Dendritic cell treated with granulocyte-macrophage colony-stimulating factor and Interleukin-4, amounts not matched to agents 40 ng/mL and 50 ng/mL, for 4 days (primary cell): ENCODE data around the gene TMED1.
"Not testable (repeated sequence)": the region's sequence is repeated elsewhere in the genome, so short reads cannot be mapped to it uniquely, and the experiment has no call there.

Experiments
- H3K27ac Mint-ChIP-seq: one replicate; pipeline ENCODE4 v1.8.0; 2022; ENCODE audit warnings: mild to moderate bottlenecking, mixed read lengths
- H3K27me3 Mint-ChIP-seq: one replicate; pipeline ENCODE4 v1.8.0; 2022; ENCODE audit warnings: mild to moderate bottlenecking, mixed read lengths
- H3K36me3 Mint-ChIP-seq: one replicate; pipeline ENCODE4 v1.8.0; 2022; ENCODE audit warnings: low read depth, mixed read lengths
- H3K4me1 Mint-ChIP-seq: one replicate; pipeline ENCODE4 v1.8.0; 2022; ENCODE audit warnings: low read depth, mixed read lengths
- H3K4me3 Mint-ChIP-seq: one replicate; pipeline ENCODE4 v1.8.0; 2022; ENCODE audit warnings: mild to moderate bottlenecking, moderate library complexity, mixed read lengths
- H3K9me3 Mint-ChIP-seq: one replicate; pipeline ENCODE4 v1.8.0; 2022; ENCODE audit warnings: mixed read lengths
- intact Hi-C: fragments of 100-400 bp; cut with micrococcal nuclease; formaldehyde crosslinking; loops from one replicate; pipeline ENCODE4 v1.15.0; 2022

TMED1 gene

DNA sequence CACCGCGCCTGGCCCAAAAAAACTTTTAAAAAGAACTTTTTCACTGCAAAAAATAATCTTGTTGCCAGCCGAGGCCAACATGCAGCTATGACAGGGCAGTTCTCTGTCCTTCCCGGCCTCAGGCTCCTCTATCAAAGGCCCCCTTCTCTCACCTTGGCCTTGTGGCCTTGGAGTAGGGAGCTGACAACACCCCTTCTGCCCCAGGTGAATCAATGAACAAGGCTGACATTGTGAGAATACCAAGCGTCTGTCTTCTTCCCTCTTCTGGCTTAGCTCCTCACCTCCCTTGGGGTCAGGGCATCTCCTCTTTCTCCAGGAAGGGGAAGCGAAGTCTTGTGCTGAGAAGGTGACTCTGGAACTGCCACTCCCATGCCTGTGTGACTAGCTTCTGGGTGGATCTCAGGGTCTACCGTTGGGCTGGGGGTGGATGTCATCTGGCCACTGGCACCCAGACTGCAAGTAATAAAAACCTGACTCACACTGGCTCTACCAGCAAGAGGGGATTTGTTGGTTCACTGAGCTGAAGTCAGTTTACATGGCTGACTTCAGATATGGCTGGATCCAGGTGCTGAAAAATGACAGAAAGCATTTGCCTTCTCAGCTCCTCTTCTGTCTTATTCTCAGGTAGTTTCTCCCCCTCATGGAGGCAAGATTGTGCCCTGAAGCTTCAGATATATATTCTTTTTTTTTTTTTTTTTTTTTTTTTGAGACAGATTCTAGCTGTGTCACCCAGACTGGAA, 18.5 kb upstream of the TMED1 start:
- H3K27ac Mint-ChIP-seq: no peak overlapping the region
- no peaks in the 10 kb centered on the region for H3K9me3 Mint-ChIP-seq
- peaks cover 39% of the 10 kb centered on the region for H3K4me1 Mint-ChIP-seq
- intact Hi-C loops: no loop called here
- no peaks in the 10 kb centered on the region for H3K27me3 Mint-ChIP-seq
- peaks cover 37% of the 10 kb centered on the region for H3K36me3 Mint-ChIP-seq
- no peak overlapping the region for H3K4me3 Mint-ChIP-seq

DNA sequence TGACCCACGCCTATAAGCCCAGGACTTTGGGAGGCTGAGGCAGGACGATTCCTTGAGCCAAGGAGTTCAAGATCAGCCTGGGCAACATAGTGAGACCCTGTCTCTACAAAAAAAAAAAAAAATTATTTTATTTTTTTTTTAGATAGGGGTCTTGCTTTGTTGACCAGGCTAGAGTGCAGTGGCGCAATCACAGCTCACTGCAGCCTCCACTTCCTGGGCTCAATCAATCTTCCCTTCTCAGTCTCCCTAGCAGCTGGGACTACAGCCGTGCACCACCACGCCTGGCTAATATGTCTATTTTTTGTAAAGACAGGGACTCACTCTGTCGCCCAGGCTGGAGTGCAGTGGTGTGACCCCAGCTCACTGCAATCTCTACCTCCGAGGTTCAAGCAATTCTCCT, 16.9 kb upstream of the TMED1 start:
- H3K27ac Mint-ChIP-seq: no peak overlapping the region
- no peaks in the 10 kb centered on the region for H3K9me3 Mint-ChIP-seq
- peaks cover 49% of the 10 kb centered on the region for H3K4me1 Mint-ChIP-seq
- intact Hi-C loops: no loop called here
- H3K36me3 Mint-ChIP-seq: peaks cover 29% of the 10 kb centered on the region
- no peaks in the 10 kb centered on the region for H3K27me3 Mint-ChIP-seq
- no peak overlapping the region for H3K4me3 Mint-ChIP-seq

DNA sequence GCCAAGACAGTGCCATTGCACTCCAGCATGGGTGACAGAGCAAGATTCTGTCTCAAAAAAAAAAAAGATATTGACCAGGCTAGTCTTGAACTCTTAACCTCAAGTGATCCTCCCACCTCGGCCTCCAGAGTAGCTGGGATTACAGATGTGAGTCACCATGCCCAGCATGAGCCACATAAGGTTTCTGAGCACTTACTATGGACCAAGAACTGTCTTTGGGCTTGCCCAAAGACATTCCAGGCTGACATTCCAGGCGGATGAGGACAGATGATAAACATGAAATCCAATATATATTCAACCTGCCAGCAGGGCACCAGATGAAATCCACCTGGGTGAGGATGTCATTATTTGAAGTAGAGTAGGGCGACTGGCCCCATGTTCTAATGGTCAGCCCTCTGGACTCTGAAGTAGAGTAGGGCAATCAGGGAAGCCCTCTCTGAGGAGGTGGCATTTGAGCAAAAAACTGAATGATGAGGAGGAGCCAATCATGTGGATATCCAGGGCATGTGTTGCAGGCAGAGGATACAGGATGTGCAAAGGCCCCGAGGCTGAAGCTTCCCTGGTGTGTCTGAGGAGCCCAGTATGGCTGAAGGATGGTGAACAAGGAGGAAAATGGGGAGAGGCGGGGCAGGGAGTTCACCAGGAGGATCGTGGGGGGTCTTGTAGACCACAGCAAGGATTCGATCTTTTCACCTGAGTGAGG, 16.2 kb upstream of the TMED1 start:
- no peak overlapping the region for H3K4me3 Mint-ChIP-seq
- H3K27me3 Mint-ChIP-seq: no peaks in the 10 kb centered on the region
- H3K4me1 Mint-ChIP-seq: peaks cover 55% of the 10 kb centered on the region
- H3K27ac Mint-ChIP-seq: no peak overlapping the region
- intact Hi-C loops: no loop called here
- H3K9me3 Mint-ChIP-seq: no peaks in the 10 kb centered on the region
- peaks cover 22% of the 10 kb centered on the region for H3K36me3 Mint-ChIP-seq

DNA sequence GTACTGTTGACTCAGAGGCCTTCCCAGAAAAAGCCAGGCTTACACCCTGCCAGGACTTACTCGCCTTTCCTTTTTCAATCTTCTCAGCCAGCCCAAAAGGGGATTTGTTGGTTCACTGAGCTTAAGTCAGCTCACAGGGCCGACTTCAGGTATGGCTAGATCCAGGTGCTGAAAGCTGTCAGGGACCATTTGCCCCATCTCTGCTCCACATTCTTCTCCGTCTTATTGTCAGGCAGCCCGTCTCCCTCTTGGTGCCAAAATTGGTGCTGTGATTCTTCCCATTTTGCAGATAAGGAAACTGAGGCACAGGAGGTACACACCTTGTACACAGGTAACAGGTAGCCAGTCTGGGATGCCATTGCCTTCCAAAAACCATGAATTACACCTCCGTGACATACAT, 14.6 kb upstream of the TMED1 start:
- intact Hi-C loops: no loop called here
- peaks cover 27% of the 10 kb centered on the region for H3K36me3 Mint-ChIP-seq
- no peaks in the 10 kb centered on the region for H3K27me3 Mint-ChIP-seq
- peaks cover 49% of the 10 kb centered on the region for H3K4me1 Mint-ChIP-seq
- H3K9me3 Mint-ChIP-seq: no peaks in the 10 kb centered on the region
- no peak overlapping the region for H3K4me3 Mint-ChIP-seq
- H3K27ac Mint-ChIP-seq: no peak overlapping the region

DNA sequence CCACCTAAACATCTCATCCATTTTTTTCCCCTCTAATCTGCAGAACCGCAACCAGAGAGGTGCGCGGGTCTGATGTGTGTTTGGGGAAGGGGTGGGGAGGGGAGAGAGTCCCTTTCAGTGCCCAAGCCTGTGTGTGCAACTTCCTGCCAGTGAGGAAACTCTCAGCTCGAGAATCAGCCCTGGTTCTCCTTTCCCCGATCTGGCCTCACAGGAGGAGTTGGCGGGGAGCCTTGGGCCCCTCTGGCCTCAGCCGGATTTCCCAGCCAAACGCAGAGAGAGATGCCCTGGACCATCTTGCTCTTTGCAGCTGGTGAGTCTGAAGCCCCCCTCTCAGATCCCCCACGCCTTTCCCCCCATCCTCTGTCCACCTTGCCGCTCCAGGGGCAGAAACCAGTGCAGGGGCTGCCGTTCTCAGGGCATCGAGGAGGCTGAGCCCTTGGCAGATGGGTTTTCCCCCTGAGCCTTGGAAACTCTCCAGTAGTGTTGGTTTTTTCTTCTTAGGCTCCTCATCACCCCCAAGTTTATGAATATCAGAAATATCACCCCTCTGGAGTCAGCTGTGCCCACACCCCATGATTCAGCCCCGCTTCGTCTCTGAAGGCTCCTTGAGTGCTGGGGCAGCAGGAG, 12.3 kb upstream of the TMED1 start, which contains the start of gene C19orf38:
C19orf38 (plus strand) TSS at position 186 of the 627 bp plus-strand sequence; CDS start at position 280, 94 bp downstream.
- Mint-ChIP-seq H3K4me1 (peaks cover 43% of the 10 kb centered on the region), H3K36me3 (peaks cover 27% of the 10 kb centered on the region), H3K9me3 (no peaks in the 10 kb centered on the region), H3K4me3 (peak within 1 kb of the TSS; percentile 78), H3K27me3 (no peaks in the 10 kb centered on the region), H3K27ac (peak within 1 kb of the TSS; percentile 87)
- intact Hi-C loops: no loop called here

DNA sequence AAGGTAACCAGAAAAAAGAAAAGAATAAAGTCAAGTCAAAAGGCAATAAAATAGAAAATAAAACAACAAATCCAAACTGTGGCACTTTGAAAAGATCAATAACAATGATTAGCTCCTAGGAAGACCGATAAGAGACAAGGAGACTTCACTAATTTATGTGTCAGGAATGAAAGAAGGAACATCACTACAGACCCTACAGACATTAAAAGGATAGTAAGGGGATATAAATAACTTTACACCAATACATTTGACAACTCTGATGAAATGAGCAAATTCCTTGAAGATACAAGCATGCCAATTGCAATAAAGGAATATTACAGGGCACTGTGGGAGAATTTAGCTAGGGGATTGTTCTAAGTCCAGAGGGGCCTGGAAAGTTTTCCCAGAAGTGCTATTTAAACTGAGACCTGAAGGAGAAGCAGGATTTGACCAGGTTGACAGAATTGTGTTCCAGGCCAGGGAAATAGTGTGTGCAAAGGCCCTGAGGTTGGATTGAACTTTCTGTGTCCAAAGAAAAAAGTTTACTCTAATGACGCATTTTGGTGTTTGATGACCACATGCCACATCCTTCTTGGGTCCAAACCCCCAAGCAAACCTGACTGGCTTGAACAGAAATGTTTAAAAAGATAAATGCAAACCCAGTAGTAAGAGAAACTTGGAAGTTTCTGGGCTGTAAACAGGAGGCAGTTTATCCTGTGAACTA, 10.6 kb upstream of the TMED1 start:
- Mint-ChIP-seq H3K9me3 (no peaks in the 10 kb centered on the region), H3K27me3 (no peaks in the 10 kb centered on the region), H3K27ac (no peak overlapping the region), H3K4me1 (peaks cover 35% of the 10 kb centered on the region), H3K36me3 (peaks cover 17% of the 10 kb centered on the region), H3K4me3 (no peak overlapping the region)
- intact Hi-C loops: no loop called here

DNA sequence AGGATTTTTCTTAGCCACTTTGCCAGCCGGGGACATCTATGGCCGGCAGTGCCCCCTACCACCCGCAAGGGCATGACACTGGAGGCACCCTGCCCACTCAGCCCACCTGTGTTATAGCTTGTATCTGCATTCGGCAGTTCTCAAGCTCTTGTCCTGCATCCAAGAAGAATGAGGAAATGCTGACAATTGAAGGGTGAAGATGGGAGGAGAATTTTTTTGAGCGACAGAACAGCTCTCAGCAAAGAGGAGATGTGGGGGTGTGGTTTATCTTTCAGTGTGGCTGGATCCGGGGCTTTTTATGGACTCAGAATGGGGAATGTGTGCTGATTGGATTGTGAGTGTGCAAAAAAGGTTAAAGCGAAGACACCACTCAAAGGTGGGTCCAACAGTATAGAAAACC, 6.8 kb upstream of the TMED1 start:
- H3K27ac Mint-ChIP-seq: no peak overlapping the region
- peaks cover 4% of the 10 kb centered on the region for H3K4me1 Mint-ChIP-seq
- no peaks in the 10 kb centered on the region for H3K27me3 Mint-ChIP-seq
- no peaks in the 10 kb centered on the region for H3K9me3 Mint-ChIP-seq
- intact Hi-C loops: no loop called here
- H3K36me3 Mint-ChIP-seq: peaks cover 5% of the 10 kb centered on the region
- H3K4me3 Mint-ChIP-seq: no peak overlapping the region

DNA sequence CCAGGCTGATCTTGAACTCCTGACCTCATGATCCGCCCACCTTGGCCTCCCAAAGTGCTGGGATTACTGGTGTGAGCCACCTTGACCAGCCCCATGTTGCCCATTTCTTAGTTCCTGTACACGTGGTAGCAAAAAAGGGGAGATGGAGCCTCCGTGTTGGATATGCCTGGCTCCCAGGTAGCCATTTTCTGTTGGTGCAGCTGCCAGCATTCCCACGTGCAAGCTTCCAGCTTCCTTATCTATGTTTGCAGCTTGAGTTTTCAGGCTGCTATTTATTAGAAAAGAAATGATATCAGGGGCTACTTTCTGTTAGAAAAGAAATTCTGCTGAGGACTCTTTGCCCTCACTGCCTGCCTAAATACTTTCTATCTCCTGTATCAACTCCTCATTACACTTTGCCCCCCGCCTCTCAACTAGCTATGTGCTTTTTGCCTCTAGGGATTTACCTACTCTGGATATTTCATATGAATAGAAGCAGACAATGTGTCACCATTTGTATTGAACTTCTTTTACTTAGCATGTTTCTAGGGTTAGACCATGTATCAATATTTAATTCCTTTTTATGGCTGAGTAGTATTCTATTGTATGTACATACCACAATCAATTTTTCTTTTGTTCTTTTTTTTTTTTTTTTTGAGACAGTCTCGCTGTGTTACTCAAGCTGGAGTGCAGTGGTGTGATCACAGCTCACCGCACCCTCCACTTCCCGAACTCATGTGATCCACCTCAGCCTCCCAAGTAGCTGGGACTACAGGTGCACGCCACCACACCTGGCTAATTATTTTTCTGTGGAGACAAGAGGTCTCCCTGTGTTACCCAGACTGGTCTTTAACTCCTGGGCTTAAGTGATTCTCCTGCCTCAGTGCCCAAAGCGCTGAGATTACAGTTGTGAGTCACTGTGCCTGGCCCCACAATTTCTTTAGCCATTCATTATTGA, 3.4 kb upstream of the TMED1 start:
- intact Hi-C loops: loop anchor here (10.0 kb wide), 1 partner anchor 125 kb away; the partner anchor contains the start of gene DNM2
- Mint-ChIP-seq H3K27ac (no peak overlapping the region), H3K4me1 (peaks cover 26% of the 10 kb centered on the region), H3K9me3 (peaks cover 6% of the 10 kb centered on the region), H3K4me3 (no peak overlapping the region), H3K27me3 (no peaks in the 10 kb centered on the region), H3K36me3 (peaks cover 23% of the 10 kb centered on the region)

DNA sequence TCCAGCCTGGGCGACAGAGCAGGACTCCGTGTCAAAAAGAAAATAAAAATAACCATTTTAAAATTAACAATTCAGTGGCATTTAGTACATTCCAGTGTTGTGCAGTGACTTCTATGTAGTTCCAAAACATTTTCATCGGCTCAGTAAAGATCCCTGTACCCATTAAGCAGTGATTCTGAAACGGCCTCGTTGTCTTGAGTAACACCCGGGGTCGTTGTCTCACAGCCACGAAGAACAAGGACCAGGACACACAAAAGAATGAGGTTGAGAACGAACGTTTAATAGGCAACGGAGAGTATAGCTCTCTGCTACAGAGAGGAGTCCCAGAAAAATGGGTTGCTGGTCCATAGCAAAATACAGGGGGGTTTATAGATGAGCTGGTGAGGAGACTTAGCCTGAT, 2.4 kb upstream of the TMED1 start:
- intact Hi-C loops: loop anchor here (10.0 kb wide), 1 partner anchor 124 kb away; the partner anchor contains the start of gene DNM2
- H3K4me3 Mint-ChIP-seq: no peak overlapping the region
- H3K27ac Mint-ChIP-seq: no peak overlapping the region

DNA sequence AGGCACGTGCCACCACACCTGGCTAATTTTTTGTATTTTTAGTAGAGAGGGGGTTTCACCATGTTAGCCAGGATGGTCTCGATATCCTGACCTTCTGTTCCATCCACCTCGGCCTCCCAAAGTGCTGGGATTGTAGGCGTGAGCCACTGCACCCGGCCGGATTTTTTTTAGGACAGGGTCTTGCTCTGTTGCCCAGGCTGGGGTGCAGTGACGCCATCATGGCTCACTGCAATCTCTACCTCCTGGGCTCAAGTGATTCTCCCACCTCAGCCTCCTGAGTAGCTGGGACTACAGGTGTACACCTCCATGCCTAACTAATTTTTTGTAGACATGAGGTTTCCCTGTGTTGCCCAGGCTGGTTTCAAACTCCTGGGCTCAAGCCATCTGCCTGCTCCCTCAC, 1.6 kb upstream of the TMED1 start:
- not testable (repeated sequence) for H3K27ac Mint-ChIP-seq, H3K9me3 Mint-ChIP-seq, H3K4me3 Mint-ChIP-seq, H3K27me3 Mint-ChIP-seq
- H3K4me1 Mint-ChIP-seq: peaks cover 26% of the 10 kb centered on the region
- intact Hi-C loops: loop anchor here (10.0 kb wide), 1 partner anchor 123 kb away; the partner anchor contains the start of gene DNM2
- H3K36me3 Mint-ChIP-seq: peaks cover 40% of the 10 kb centered on the region

More for the DNA sequence above, 2.4 kb upstream of the TMED1 start:
- H3K9me3 Mint-ChIP-seq: peaks cover 6% of the 10 kb centered on the region
- H3K27me3 Mint-ChIP-seq: no peaks in the 10 kb centered on the region
- H3K4me1 Mint-ChIP-seq: peaks cover 26% of the 10 kb centered on the region
- H3K36me3 Mint-ChIP-seq: peaks cover 33% of the 10 kb centered on the region

DNA sequence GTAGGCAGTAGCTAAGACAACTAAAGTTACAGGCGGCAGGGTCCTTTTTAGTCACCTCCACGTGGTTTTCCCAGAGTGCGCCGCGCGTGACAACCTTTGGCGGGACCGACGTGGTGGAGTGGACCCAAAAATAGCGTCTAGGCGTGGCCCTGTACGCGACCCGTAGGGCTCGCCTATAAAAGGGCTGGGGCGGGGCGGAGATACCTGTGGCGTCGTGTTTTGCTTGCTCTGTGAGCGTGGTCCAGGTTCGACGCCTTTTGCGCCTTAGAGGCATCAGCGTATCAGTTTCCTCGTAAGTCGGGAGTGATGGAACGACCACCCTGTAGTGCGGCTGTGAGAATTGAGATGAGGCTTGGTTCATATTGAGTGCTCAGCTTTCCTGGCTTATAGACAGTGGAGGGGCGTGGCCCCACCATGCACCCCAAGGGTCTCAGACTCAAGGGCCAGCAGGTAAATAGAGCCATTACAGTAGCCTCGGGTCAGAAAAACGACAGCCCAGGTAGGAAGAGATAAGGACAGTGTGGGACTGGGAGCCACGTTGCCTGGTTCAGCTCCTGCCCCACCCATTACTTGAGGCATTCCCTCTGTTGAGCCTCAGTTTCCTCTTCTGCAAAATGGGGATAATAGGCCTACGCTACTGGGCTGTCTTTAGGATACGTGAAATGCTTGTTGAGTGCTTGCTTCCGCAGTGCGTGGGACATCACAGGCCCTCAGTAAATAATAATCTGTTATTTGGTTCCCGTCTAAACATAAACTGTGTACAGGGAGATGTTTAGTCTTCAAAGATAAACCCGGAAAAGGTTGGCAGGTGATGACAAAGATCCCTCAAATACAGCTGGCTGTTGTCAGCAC, 693 bp upstream of the TMED1 start:
- H3K4me3 Mint-ChIP-seq: peak overlapping the region; percentile 97
- peaks cover 50% of the 10 kb centered on the region for H3K36me3 Mint-ChIP-seq

DNA sequence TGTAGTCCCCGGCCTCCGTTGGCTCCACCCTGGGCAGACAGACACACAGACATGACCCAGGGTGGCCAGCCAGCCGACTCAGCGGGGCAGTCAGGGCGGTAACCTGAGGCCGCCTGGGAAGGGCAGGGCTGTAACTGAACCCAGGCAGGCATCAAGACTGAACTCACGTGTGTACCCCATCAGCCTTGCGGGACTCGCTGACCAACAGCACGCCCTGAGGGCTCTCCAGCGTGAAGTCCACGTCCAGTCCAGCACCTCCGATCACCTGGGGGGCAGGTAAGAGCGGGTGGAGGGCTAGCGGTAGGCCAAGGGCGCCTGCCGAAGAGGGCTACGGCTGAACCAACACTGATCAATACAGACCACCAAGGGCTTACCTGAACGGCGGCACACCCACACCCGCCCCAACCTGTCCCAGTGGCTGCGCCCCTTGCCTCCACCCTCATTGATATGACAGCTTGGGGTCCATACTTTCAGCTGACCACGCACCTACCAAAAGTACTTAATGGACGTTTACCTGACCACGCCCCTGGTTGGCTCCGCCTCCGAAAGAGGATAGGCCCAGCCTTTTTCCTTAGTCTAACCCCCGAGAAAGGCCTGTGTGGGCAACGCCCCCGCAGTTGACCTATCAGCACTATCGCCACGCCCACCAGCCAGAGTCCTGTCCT, 791 bp downstream of the TMED1 start:
- Mint-ChIP-seq H3K27me3 (no peaks in the 10 kb centered on the region), H3K4me1 (peaks cover 34% of the 10 kb centered on the region), H3K4me3 (peak overlapping the region; percentile 97), H3K9me3 (peaks cover 6% of the 10 kb centered on the region), H3K36me3 (peaks cover 65% of the 10 kb centered on the region), H3K27ac (peak overlapping the region; percentile 100)
- intact Hi-C loops: loop anchor here (10.0 kb wide), 1 partner anchor 120 kb away; the partner anchor contains the start of gene DNM2

More for the DNA sequence above, 693 bp upstream of the TMED1 start:
- H3K27ac Mint-ChIP-seq: peak overlapping the region; percentile 100
- peaks cover 31% of the 10 kb centered on the region for H3K4me1 Mint-ChIP-seq
- intact Hi-C loops: loop anchor here (10.0 kb wide), 1 partner anchor 122 kb away; the partner anchor contains the start of gene DNM2
- H3K27me3 Mint-ChIP-seq: no peaks in the 10 kb centered on the region
- H3K9me3 Mint-ChIP-seq: peaks cover 6% of the 10 kb centered on the region
